Spleen (tissue), 7 donors: ENCODE results near the gene SMIM43.

Source experiments
- POLR2A ChIP-seq, 3 donors: fragments of 450-650 bp; IDR thresholded peaks; one replicate each; pipeline ENCODE4 v1.5.1; 2017; ENCODE audit warnings: antibody characterized with exemption in 3 of 3, mild to moderate bottlenecking in 1 of 3
- POLR2AphosphoS5 ChIP-seq, 3 donors: sonication (generic); formaldehyde crosslinking; IDR thresholded peaks; one replicate each; pipeline ENCODE4 v1.5.1; 2017; ENCODE audit warnings: antibody characterized with exemption in 3 of 3
- TF ChIP-seq, protein P1 (sequence below), 11 experiments: fragments of 200-600 bp in 7 of 11; fragments of 450-650 bp in 4 of 11; sonication (generic) in 4 of 11; IDR thresholded peaks in 8 of 11; conservative IDR thresholded peaks in 3 of 11; 1 replicate in 7 of 11; 2 replicates in 4 of 11; pipeline versions ENCODE4 v1.4.0 to v1.8.0; 2016 to 2021; ENCODE audit warnings: antibody characterized with exemption in 11 of 11, inconsistent platforms in 4 of 11, mild to moderate bottlenecking in 1 of 11
- donor health status: DM: no; HTN: no; CAD: no; lungs with moderate emphysema.
- donor health status: DM: no; HTN: no; CAD: no.
- donor health status: DM: no; HTN: no; CAD: no.

DNA sequence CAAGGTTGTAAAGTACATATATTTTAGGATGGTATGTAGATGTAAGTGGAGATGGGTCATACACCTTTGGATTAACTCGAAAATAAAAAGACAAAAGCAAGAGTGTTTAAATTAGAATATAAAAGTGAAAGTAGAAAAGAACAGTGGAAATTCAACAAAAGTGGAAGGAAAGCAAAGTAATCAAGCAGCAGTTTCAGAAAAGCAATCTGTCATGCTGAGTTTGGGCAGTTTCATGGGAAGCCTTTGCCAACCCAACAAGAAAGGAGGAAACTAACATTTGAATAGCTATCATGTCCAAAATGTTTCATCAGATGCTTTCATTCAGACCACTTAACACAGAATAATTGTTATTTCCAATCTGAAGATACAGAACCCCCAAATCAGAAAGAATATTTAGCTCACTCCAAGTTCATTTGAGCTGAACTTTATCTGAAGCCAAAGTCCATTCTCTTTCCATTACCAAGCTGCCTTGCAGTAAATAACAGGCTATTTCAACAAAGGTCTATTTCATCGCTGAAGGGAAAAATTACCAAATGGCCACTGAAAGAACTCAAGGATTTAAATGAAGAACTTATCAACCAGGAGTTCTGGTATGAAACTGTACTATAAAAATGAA is 34.4 kb upstream of the SMIM43 start:
- TF ChIP-seq, protein P1, sequence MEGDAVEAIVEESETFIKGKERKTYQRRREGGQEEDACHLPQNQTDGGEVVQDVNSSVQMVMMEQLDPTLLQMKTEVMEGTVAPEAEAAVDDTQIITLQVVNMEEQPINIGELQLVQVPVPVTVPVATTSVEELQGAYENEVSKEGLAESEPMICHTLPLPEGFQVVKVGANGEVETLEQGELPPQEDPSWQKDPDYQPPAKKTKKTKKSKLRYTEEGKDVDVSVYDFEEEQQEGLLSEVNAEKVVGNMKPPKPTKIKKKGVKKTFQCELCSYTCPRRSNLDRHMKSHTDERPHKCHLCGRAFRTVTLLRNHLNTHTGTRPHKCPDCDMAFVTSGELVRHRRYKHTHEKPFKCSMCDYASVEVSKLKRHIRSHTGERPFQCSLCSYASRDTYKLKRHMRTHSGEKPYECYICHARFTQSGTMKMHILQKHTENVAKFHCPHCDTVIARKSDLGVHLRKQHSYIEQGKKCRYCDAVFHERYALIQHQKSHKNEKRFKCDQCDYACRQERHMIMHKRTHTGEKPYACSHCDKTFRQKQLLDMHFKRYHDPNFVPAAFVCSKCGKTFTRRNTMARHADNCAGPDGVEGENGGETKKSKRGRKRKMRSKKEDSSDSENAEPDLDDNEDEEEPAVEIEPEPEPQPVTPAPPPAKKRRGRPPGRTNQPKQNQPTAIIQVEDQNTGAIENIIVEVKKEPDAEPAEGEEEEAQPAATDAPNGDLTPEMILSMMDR (IDR thresholded peaks at IDR 0.05 in 8 of 11, conservative IDR thresholded peaks at IDR 0.05 in 3 of 11) = no peak
- no peak for TF ChIP-seq POLR2A (IDR thresholded peaks at IDR 0.05)
- TF ChIP-seq POLR2AphosphoS5 (IDR thresholded peaks at IDR 0.05) = no peak
